ENCODE data around the gene ODF4.

The ODF4 gene

DNA sequence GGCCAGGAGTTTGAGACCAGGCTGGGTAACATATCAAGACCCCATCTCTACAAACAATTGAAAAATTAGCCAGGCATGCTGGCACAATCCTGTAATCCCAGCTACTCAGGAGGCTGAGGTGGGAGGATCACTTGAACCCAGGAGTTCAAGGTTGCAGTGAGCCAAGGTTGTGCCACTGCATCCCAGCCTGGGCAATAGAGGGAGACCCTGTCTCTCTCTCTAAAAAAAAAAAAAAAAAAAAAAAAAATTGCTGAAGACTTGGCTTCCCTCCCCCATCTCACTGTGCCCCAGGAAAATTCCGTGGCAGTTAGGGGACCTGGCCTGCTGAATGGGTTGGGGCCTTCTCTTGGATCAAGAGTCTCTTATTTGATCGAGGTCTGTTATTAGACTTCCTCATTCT is at the start of gene ODF4:
TSS of gene ODF4 (plus strand) at position 301 of the 400 bp plus-strand sequence. CDS start 212 bp downstream, outside the sequence.
- no peak for DNase-seq

- DNase-seq, result no peak
These were observed 49.6 kb upstream of the ODF4 start for GRCh38 chr17:8290043-8290442.

DNA sequence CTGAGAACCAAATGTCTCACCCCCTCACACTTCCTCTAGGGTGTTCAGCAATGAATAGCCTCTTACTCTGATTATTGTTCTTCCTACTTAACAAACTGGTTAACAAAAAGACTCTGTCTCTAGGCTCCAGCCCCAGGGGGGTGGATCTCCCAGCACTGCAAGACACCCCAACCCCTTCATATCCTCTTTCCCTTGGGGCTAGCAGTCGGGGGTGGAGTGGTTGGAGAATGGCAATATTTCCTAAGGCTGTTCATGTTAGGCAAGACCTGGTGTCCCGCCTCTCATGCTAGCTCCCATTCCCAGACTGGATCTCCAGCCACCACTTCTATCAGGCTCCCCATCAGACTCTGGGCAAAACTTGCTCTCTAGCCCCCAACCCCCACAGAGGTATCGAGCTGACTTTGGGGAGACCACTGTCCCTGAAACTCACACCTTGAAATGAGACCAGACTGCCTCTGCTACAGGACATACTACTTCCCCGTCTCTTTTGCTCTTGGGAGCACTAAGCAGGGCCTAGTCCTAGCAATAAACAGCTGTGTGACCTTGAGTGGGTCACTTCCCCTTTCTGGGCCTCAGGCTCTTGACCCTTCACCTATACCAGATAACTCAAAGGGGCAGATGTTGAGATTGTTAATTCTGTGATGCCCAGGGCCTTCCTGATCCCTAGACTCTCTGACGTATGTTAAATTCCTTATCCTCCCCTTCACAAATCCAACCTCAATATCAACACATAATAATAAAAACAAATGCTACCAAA is 46.8 kb upstream of the ODF4 start:
- no peak for DNase-seq

DNA sequence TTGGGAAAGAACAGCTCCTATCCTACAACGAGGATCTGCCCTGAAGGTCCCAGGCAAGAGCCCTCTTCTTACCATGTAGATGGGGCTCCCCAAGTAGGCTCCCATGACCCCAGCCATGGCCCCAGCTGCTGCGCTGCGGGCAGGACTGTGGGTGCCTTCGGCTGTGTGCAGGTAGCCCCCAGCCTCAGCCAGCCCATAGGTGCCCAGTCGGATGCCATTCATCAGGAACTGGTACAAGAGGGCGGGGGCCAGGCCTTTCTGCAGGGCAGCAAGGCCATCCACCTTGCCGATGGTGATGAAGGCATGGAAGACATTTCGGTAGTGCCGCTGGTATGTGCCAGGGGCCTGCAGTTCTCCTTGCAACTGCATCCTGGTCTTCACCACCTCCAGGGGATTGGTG is 45.3 kb upstream of the ODF4 start:
- DNase-seq, result no peak

DNA sequence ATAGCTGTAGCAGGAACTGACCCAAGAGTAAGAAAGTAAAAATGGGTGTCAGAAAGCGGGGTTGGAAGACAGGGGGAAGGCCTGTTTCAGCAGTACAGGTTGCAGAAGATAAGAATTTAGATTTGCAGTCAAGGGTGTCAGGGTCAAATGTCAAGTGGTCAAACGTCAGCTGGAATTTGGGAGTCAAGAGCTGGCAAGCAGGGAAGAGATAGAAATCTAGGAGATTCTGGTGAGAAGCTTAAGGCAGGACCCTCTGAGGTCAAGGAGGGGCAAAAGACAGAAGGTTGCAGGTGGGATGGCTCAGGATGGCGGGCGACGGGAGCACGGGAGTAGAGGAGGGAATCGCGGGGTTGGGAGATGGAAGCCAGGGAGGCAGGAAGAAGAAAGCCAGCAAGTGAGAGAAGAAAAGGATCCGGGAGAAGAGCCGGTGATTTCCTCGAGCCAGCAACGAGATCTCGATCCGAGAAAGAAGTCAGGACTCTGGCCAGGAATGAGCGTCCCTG is 44.8 kb upstream of the ODF4 start:
- DNase-seq, result no peak

DNA sequence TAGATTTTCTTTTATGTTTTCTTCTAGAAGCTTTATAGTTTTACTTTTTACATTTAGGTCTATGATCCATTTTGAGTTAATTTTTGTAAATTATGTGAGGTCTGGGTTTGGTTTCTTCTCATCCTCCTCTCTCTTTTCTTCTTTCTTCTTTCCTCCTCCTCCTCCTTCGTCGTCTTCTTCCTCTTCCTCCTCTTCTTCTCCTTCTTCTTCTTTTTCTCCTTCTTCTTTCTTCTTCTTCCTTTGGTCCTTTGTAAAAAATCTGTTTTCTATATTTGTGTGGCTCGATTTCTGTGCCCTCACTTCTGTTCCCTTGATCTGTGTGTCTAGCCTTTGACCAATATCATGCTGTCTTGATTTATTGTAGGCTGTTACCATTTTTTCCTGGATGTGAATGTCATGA is 39.4 kb upstream of the ODF4 start:
- DNase-seq, result no peak

- peak; percentile 65 for DNase-seq
These were observed 38.9 kb upstream of the ODF4 start for GRCh38 chr17:8300627-8301242.

DNA sequence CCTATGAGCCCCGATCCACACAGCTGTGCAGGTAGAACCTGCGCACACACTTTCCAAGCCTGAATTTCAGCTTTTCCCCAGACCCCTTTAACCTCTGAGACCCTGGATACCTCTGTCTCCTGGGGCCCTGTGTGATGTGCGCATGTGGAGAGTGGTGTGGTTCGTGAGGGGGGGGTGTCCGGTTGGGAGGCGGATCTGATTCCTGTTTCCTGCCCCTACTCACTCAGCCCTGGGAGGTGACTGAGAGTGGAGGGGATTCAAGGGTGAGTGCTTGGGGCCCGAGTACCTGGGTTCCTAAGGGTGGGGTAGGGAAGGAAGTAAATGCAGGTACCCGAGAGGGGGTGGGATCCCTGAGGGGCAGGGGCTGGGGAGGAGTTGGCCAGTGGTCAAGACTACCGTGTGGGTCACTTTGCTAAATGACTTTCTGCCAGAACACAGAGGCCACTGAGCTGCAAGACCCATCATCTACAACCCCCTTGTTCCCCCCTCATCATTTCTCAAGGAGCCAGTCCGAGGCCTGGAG is 29.0 kb upstream of the ODF4 start:
- DNase-seq, result no peak

DNA sequence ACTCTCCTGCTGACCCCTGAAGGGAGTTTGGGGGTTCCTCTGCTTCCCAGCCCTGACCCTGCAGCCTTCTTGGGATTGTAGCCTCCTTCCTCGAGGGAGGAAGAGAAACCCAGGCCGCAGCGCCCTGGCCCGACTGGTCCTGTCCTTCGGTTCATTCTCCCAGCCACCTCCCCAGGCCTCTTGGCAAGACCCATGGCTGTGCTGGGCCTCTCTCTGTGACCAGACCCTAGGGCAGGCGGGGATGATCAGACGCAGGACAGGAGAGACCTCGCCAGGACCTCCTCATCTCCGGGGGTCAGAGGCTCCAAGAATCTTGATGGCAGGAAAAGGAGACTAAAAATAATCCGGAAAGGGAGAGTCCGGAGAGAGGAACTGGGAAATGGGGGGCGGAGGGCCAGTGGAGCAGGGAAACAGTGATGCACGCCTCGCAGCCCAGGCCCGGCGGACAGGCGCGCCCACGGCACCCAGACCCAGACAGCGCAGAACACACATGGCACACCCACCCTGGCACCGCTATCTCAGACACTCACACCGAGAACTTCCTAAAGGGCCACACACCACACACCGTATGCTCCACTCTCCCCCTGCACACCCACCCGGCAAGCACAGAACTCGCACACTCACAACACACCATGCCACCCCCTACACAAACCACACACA is 28.4 kb upstream of the ODF4 start:
- DNase-seq, result no peak

DNA sequence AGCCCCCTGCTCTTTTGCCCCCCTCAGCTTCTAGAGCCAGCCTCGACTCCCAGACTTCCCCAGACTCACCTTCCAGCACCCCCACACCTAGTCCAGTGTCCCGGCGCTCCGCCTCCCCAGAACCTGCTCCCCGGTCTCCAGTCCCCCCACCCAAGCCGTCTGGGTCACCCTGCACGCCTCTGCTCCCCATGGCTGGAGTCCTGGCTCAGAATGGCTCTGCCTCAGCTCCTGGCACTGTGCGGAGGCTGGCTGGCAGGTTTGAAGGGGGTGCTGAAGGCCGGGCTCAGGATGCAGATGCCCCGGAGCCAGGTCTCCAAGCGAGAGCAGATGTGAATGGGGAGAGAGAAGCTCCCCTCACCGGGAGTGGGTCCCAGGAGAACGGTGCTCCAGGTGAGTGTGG is 27.4 kb upstream of the ODF4 start:
- no peak for DNase-seq

DNA sequence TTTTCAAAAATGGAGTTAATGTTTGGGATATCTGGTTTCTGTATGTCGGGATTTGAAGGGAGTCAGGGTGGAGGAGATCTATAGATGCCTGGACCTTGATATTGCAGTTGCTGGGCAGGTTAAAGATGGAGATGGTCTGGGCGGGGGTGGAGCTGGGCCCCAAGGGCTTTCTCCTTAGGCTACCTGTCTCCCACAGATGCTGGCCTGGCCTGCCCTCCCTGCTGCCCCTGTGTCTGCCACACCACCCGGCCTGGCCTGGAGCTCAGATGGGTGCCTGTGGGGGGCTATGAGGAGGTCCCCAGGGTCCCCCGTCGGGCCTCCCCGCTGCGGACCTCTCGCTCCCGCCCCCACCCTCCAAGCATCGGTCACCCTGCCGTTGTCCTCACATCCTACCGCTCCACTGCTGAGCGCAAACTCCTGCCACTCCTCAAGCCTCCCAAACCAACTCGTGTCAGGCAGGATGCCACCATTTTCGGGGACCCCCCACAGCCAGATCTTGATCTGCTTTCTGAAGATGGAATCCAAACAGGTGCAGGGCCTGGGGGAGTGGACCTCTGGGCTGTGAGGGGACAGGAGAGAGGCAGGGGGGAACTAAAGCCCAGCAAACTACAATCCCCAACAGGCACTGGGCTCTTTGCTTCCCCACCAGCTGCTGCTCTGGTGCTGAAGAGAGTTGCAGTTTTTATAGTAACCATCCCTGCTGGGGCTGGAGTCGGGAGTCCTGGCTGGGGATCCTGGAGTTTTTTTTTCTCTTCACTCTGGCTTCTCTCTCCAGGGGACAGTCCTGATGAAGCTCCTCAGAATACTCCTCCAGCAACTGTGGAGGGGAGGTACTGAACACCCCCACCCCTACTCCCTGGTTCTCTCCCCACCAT is 26.7 kb upstream of the ODF4 start:
- no peak for DNase-seq

- no peak for DNase-seq
These were observed 24.6 kb upstream of the ODF4 start for GRCh38 chr17:8314797-8315763.

DNA sequence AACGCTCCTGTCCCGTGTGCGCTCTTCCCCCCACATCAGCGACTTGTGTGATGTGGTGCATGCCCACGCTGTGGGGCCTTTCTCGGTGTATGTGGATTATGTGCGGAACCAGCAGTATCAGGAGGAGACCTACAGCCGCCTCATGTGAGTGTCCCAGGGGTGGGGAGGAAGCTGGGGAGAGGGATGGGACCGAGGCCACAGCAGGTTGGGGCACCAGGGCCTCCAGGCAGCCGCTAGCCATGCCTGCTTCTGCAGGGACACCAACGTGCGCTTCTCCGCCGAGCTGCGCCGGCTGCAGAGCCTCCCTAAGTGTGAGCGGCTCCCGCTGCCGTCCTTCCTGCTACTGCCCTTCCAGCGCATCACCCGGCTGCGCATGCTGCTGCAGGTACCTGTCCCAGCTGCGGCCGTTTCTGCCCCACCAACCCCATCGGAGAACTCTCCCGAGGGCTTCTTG is 23.8 kb upstream of the ODF4 start:
- DNase-seq, result no peak

DNA sequence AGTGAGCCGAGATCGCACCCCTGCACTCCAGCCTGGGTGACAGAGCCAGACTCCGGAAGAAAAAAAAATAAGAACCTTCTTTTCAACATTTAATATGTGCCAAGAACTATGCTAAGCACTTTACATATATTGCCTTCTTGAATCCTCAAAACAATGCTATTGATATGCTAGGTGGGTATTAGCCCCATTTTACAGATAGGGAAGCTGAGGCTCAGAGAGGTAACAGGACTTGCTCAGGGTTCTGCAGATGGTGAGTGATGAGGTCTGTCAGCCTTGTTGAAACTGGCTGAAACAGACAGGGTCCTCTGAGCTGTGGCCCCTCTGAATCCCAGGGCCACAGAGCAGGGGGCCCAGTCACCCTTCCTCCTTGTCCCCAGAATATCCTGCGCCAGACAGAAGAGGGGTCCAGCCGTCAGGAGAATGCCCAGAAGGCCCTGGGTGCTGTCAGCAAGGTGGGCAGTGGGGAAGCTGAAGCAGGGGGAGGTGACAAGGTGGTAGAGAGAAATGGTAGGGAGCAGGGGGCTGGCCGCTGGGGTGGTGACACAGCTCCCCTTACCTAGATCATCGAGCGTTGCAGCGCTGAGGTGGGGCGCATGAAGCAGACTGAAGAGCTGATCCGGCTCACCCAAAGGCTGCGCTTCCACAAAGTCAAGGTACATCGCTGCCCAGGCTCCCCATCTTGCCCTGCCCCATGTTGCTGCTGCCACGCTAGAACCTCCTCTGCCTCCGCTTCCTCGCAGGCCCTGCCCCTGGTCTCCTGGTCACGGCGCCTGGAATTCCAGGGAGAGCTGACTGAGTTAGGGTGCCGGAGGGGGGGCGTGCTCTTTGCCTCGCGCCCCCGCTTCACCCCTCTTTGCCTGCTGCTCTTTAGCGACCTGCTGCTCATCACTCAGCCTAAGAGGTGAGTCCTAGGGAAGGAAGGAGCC is 21.4 kb upstream of the ODF4 start:
- no peak for DNase-seq

- DNase-seq, result no peak
These were observed 19.4 kb upstream of the ODF4 start for GRCh38 chr17:8320262-8320661.

GRCh38 chr17:8320990-8321389 is 18.6 kb upstream of the ODF4 start:
- DNase-seq, result no peak

DNA sequence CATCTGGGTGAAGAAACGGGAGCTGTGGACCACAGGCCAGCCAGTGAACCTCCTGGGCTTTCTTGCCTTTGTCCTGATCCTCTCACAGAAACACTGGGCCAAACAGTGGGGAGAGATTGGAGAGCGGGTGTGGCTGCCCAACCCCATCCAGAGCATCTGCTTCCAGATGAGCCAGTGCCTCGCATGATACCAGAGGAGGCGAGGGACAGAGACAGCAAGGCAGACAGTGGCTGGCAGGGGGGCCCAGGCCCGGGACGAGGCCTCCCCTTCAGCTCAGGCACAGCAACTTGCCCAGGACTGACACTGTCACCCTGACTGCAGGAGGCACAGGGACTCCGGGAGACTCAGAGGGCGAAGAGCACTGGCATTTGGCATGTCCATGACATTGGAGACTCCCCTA is 17.6 kb upstream of the ODF4 start:
- DNase-seq, result no peak

- DNase-seq, result no peak
These were observed 15.5 kb upstream of the ODF4 start for GRCh38 chr17:8324132-8324531.

- DNase-seq, result no peak
These were observed 14.7 kb upstream of the ODF4 start for GRCh38 chr17:8324923-8325322.
